ENCODE data around the gene LDHD.

GRCh38 chr16:75068085-75069031 lies 48.2 kb downstream of the LDHD start:
- TF ChIP-seq ZNF782 (CRISPR knock-in tag; IDR thresholded peaks at IDR 0.05; ENCODE audit: borderline replicate concordance) (no peak), AKAP8 (CRISPR knock-in tag; IDR thresholded peaks at IDR 0.05) (no peak), SMC3 (IDR thresholded peaks at IDR 0.05; ENCODE audit: low read length) (no peak), ATF3 (CRISPR knock-in tag; IDR thresholded peaks at IDR 0.05) (no peak), FOXJ3 (CRISPR knock-in tag; IDR thresholded peaks at IDR 0.05; ENCODE audit: borderline replicate concordance) (no peak), JUN (CRISPR knock-in tag; IDR thresholded peaks at IDR 0.05) (no peak), CREB1 (IDR thresholded peaks at IDR 0.05) (no peak), CREB1 (CRISPR knock-in tag; IDR thresholded peaks at IDR 0.05) (no peak), ZNF256 (CRISPR knock-in tag; conservative IDR thresholded peaks at IDR 0.05) (no peak), ZNF333 (CRISPR knock-in tag; IDR thresholded peaks at IDR 0.05; ENCODE audit: borderline replicate concordance) (no peak), ZNF10 (CRISPR knock-in tag; IDR thresholded peaks at IDR 0.05; ENCODE audit: borderline replicate concordance, low read depth) (no peak)
